Epithelial cell of esophagus (primary cell): Measurements from ENCODE around the gene MYB.

Experiments
- DNase-seq: peaks from one replicate; pipeline ENCODE4 v3.0.0; 2010; ENCODE audit warnings: low read depth
- H3K4me3 ChIP-seq: 2 replicates; pipeline ENCODE4 v1.5.1; 2011; ENCODE audit warnings: mild to moderate bottlenecking, low read length, control low read depth
- TF ChIP-seq, protein P1 (sequence below): IDR thresholded peaks from 2 replicates; pipeline ENCODE4 v1.5.1; 2011; ENCODE audit warnings: low read depth, mild to moderate bottlenecking, low read length, control low read depth, inconsistent platforms; ENCODE audit not compliant: insufficient read depth; ENCODE audit errors: missing control alignments

The MYB gene

GRCh38 chr6:135191508-135192255 lies 10.6 kb downstream of the MYB start:
- no peak for DNase-seq
- no peak overlapping the region for H3K4me3 ChIP-seq
- TF ChIP-seq, protein P1, sequence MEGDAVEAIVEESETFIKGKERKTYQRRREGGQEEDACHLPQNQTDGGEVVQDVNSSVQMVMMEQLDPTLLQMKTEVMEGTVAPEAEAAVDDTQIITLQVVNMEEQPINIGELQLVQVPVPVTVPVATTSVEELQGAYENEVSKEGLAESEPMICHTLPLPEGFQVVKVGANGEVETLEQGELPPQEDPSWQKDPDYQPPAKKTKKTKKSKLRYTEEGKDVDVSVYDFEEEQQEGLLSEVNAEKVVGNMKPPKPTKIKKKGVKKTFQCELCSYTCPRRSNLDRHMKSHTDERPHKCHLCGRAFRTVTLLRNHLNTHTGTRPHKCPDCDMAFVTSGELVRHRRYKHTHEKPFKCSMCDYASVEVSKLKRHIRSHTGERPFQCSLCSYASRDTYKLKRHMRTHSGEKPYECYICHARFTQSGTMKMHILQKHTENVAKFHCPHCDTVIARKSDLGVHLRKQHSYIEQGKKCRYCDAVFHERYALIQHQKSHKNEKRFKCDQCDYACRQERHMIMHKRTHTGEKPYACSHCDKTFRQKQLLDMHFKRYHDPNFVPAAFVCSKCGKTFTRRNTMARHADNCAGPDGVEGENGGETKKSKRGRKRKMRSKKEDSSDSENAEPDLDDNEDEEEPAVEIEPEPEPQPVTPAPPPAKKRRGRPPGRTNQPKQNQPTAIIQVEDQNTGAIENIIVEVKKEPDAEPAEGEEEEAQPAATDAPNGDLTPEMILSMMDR = no peak

GRCh38 chr6:135192256-135193174 lies 11.4 kb downstream of the MYB start:
- TF ChIP-seq, protein P1 = no peak
- H3K4me3 ChIP-seq = no peak overlapping the region
- no peak for DNase-seq

DNA sequence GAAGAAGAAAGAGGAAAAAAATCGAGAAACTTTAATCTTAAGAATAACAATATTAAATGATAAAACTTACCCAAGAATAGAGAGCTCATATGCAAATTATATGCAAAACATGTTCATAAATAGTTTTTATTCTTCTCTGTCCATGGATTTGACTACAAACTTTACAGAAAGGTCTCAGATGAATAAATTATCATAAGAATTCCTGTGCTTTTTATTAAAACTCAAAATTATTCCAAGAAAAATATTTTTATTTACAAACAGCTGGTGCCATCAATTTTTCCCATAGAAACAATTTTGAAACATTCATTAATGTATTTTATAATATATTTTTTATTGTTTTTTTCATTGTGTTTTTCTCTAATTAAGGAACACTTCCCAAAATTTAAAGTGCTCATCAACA lies 12.1 kb downstream of the MYB start:
- H3K4me3 ChIP-seq = no peak overlapping the region
- no peak for DNase-seq
- TF ChIP-seq, protein P1 = no peak

DNA sequence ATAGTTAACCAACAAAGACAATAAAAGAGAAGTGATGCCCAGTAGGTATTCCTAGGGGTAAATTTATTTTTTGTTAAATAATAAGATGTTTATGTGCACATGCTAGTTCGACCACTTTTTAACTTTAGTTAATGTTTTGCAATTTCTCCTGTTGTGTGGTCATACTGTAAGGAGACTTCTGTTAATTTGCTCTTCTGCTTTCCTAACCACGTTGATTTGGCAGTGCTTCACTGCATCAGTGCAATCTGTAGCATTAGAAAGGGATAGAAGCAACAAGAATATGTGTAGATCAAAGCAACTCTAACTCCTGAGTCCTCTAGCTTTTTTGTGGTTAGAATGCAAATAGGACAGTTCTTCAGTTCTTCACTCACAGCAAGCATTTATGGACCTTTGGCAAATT lies 13.9 kb downstream of the MYB start:
- TF ChIP-seq, protein P1 = no peak
- DNase-seq = no peak
- no peak overlapping the region for H3K4me3 ChIP-seq

DNA sequence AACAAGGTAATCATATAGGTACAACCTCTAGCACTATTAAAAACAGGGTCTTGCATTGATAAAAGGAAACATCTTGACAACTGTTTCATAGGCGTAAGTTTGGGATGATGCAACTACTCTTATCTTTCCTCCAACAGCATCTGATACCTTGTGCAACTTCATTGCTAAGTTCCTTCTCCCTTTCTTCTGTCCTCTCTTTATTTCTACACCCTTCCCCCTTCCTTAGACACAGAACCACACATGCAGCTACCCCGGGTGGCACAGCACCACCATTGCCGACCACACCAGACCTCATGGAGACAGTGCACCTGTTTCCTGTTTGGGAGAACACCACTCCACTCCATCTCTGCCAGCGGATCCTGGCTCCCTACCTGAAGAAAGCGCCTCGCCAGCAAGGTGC lies 14.4 kb downstream of the MYB start:
- TF ChIP-seq, protein P1 = no peak
- no peak overlapping the region for H3K4me3 ChIP-seq
- DNase-seq = no peak

DNA sequence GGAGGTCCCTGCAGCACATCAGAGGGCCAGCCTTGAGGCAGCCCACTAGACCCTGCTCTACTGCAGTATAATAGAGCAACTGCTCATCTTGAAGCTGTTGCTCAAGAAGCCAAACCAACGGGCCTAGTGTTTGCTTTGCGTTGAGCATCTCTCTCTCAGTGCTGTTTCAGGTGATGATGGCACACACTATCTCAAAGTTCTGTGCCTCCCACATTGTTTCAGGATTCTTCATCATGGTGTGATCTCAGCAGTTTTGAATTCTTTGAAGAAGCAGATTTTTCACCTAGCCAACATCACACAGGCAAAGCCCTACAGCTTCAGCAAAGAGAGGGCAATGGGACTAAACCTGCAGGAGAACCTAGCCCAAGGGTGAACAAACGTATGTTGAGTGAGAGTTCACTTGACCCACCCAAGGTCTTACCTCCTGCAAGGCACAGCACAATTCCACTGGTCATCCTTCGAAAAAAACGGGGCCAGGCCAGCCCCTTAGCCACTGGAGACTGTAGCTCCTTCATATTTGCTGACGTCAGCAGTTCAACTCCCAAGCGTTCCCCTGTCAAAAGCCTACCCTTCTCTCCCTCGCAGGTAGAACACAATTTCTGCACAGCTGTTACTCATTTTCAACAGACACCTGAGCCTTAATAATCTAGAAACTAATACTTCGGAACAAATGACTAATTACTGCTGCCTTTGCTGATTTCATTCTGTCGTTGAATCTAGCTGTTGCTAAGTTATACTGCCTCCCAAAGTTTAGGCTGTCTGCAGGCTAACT lies 15.8 kb downstream of the MYB start:
- no peak for DNase-seq
- TF ChIP-seq, protein P1 = no peak
- H3K4me3 ChIP-seq = no peak overlapping the region
